K562 (cell line): Measurements from ENCODE around the gene ETNK1. TPM values are rescaled to one million over a fixed set of nuclear protein-coding genes. Genes with fewer than 3 reads are reported as not detected.

Source experiments
- ATAC-seq: fragments of 200-7000 bp; cut with Tn5 transposase; 3 replicates; pipeline ENCODE4 v1.9.1; 2020; ENCODE audit warnings: moderate library complexity
- BruUV-seq: library from RNA; stranded (reverse); fragments of 400-500 nt; replicated peaks from 2 replicates; lab custom pipeline; 2021; lab: Mats Ljungman, UMichigan
- CTCF ChIA-PET: fragments of 300-600 bp; formaldehyde crosslinking; extraction: SDS; loops from one replicate; lab custom pipeline; 2021; ENCODE audit warnings: low intra/inter-chr PET ratio; lab: Yijun Ruan, JAX
- POLR2A ChIA-PET: fragments of 300-600, 350-650 bp; sonication (Branson Sonifier 250); formaldehyde crosslinking; extraction: SDS; loops from one replicate; lab custom pipeline; 2021; ENCODE audit warnings: antibody characterized with exemption, inconsistent platforms; lab: Yijun Ruan, JAX
- DNase-seq, 4 experiments: peaks; one replicate each; pipeline versions ENCODE4 v3.0.0 to v3.0.0-alpha.2; 2011 to 2018; ENCODE audit warnings: low spot score in 3 of 4, mixed read lengths in 3 of 4; ENCODE audit errors: extremely low read depth in 1 of 4
- FAIRE-seq: peaks from 2 replicates; lab custom pipeline; 2011; peaks lifted over from hg19 to GRCh38; lab: Jason Lieb, UNC
- H2AFZ ChIP-seq: 2 replicates; pipeline ENCODE4 v1.6.0; 2011; ENCODE audit warnings: low read depth, low read length, control low read depth, inconsistent platforms
- H3K27ac ChIP-seq: fragments of 200-600 bp; 3 replicates; pipeline ENCODE4 v1.8.0; 2011; ENCODE audit warnings: low read depth, mild to moderate bottlenecking, control low read depth, inconsistent platforms, low read length, moderate library complexity, mixed read lengths; ENCODE audit errors: extremely low read depth
- H3K27me3 ChIP-seq, 2 experiments: fragments of 300-600 bp in 1 of 2; 2 replicates in 1 of 2; 3 replicates in 1 of 2; pipeline versions ENCODE4 v1.6.0 to v1.8.0; 2011; ENCODE audit warnings: inconsistent platforms in 2 of 2, low read length in 2 of 2, mild to moderate bottlenecking in 1 of 2, mixed read lengths in 1 of 2, moderate library complexity in 1 of 2; ENCODE audit not compliant: control insufficient read depth in 2 of 2, insufficient read depth in 2 of 2
- H3K36me3 ChIP-seq: fragments of 300-600 bp; 3 replicates; pipeline ENCODE4 v1.8.0; 2011; ENCODE audit warnings: mild to moderate bottlenecking, low read length, inconsistent platforms; ENCODE audit not compliant: control insufficient read depth, insufficient read depth
- H3K4me1 ChIP-seq, 2 experiments: fragments of 200-600 bp in 1 of 2; replicated peaks in 1 of 2; 2 replicates in 1 of 2; 3 replicates in 1 of 2; pipeline versions ENCODE4 v1.5.1 to v1.8.0; 2011; ENCODE audit warnings: inconsistent platforms in 2 of 2, low read length in 2 of 2, mild to moderate bottlenecking in 1 of 2, mixed read lengths in 1 of 2, moderate library complexity in 1 of 2; ENCODE audit not compliant: control insufficient read depth in 2 of 2, insufficient read depth in 2 of 2
- H3K4me2 ChIP-seq: 2 replicates; pipeline ENCODE4 v1.6.1; 2011; ENCODE audit warnings: low read length, control low read depth, inconsistent platforms, mixed read lengths; ENCODE audit not compliant: insufficient read depth
- H3K4me3 ChIP-seq: fragments of 200-600 bp; sonication (generic), shearing (Covaris generic); 2 replicates; pipeline ENCODE4 v1.5.1; 2016; ENCODE audit warnings: control low read depth, inconsistent platforms
- H3K79me2 ChIP-seq: fragments of 200-600 bp; 3 replicates; pipeline ENCODE4 v1.8.0; 2011; ENCODE audit warnings: low read length, inconsistent platforms; ENCODE audit not compliant: control insufficient read depth, insufficient read depth
- H3K9ac ChIP-seq, 2 experiments: 2 replicates each; pipeline versions ENCODE4 v1.6.0 to v1.6.1; 2011; ENCODE audit warnings: low read depth in 2 of 2, low read length in 2 of 2, control low read depth in 1 of 2, inconsistent platforms in 1 of 2, mild to moderate bottlenecking in 1 of 2, mixed read lengths in 1 of 2; ENCODE audit not compliant: insufficient read depth in 1 of 2
- H3K9me1 ChIP-seq: one replicate; pipeline ENCODE4 v1.6.0; 2011; ENCODE audit warnings: inconsistent platforms, mild to moderate bottlenecking, low read length, moderate library complexity; ENCODE audit not compliant: control insufficient read depth, insufficient read depth
- H3K9me3 ChIP-seq: replicated peaks from 2 replicates; pipeline ENCODE4 v1.5.1; 2011; ENCODE audit warnings: low read depth, low read length, inconsistent platforms; ENCODE audit not compliant: control insufficient read depth, insufficient read depth
- H4K20me1 ChIP-seq: replicated peaks from 2 replicates; pipeline ENCODE4 v1.6.1; 2011; ENCODE audit warnings: low read length, inconsistent platforms, mixed read lengths; ENCODE audit not compliant: control insufficient read depth, insufficient read depth
- ASH1L ChIP-seq: fragments of 450-650 bp; IDR thresholded peaks from 2 replicates; pipeline ENCODE4 v1.6.1; 2018; ENCODE audit warnings: borderline replicate concordance, mild to moderate bottlenecking, low read depth; ENCODE audit not compliant: partially characterized antibody
- KAT8 ChIP-seq: fragments of 450-650 bp; IDR thresholded peaks from 2 replicates; pipeline ENCODE4 v1.6.1; 2016; ENCODE audit warnings: low read depth, mild to moderate bottlenecking
- SIRT6 ChIP-seq: IDR thresholded peaks from one replicate; pipeline ENCODE4 v1.6.1; 2012; ENCODE audit warnings: low read depth, mild to moderate bottlenecking, control low read depth, inconsistent platforms, low read length, moderate library complexity
- ZNF146 ChIP-seq: IDR thresholded peaks from one replicate; pipeline ENCODE4 v1.6.1; 2018; ENCODE audit warnings: missing compliant biosample characterization; ENCODE audit not compliant: unreplicated experiment
- ZNF354B ChIP-seq: fragments of 250-450 bp; sonication (Bioruptor Pico); IDR thresholded peaks from 2 replicates; pipeline ENCODE4 v1.4.0; 2020
- WGBS: fragments of 100-300 bp; shearing (Covaris generic); methylation state at CpG from one replicate; pipeline ENCODE4 v1.1.6; 2016; ENCODE audit warnings: low coverage, mixed read lengths; ENCODE audit not compliant: insufficient coverage; ENCODE audit errors: missing lambda C conversion rate; 5-methylcytosine and 5-hydroxymethylcytosine counted together
- in situ Hi-C: fragments of 300-500 bp; cut with MboI; formaldehyde crosslinking; loops from 4 replicates; pipeline ENCODE4 v1.15.0; 2018; ENCODE audit warnings: inconsistent platforms, mixed read lengths
- intact Hi-C: fragments of 100-400 bp; cut with micrococcal nuclease; formaldehyde crosslinking; loops from 2 replicates; pipeline ENCODE4 v1.14.2; 2022
- polyA plus RNA-seq, 8 experiments: library from polyadenylated mRNA; depleted of rRNA in 4 of 8; stranded (reverse) in 5 of 8; unstranded in 3 of 8; fragments of >200 nt; fragmentation: Nextera tagmentation in 2 of 8; fragmentation: Illumina TruSeq in 1 of 8; extraction: Ambion mirVana in 2 of 8; extraction: Trizol in 1 of 8; gene quantifications; 2 replicates each; pipeline versions ENCODE4 v1.2.1 to v1.2.3, GENCODE V29; 2011 to 2014; ENCODE audit warnings: inconsistent platforms in 1 of 8, missing spikeins in 1 of 8
- total RNA-seq, 7 experiments: library from RNA; depleted of rRNA in 6 of 7; stranded (reverse); fragments of >200 nt in 6 of 7; fragmentation: Illumina TruSeq in 2 of 7; extraction: Trizol in 2 of 7; gene quantifications; 2 replicates each; pipeline versions ENCODE4 v1.2.1 to v1.2.3, GENCODE V29; 2011 to 2021; ENCODE audit warnings: low replicate concordance in 1 of 7
- TF ChIP-seq, protein P1 (sequence below), 2 experiments: fragments of 200-800 bp in 1 of 2; sonication (Bioruptor generic) in 1 of 2; sonication (generic) in 1 of 2; formaldehyde crosslinking in 1 of 2; IDR thresholded peaks in 1 of 2; conservative IDR thresholded peaks in 1 of 2; 2 replicates each; pipeline versions ENCODE4 v1.5.0 to v1.6.1; 2016 to 2020; ENCODE audit warnings: missing compliant biosample characterization in 1 of 2, missing genetic modification characterization in 1 of 2, missing genetic modification reagents in 1 of 2
- TF ChIP-seq, protein P2 (sequence below): fragments of 200-400 bp; formaldehyde crosslinking; IDR thresholded peaks from 2 replicates; pipeline ENCODE4 v1.6.1; 2017; ENCODE audit warnings: mild to moderate bottlenecking, low read depth, low read length, moderate library complexity
- TF ChIP-seq, protein P3 (sequence below): fragments of 450-650 bp; formaldehyde crosslinking; IDR thresholded peaks from 2 replicates; pipeline ENCODE4 v1.4.0; 2020; ENCODE audit warnings: mild to moderate bottlenecking, moderate library complexity

Gene ETNK1
- total and polyA plus RNA-seq, 9 of the 15 experiments (the other 6 are each of a cell fraction or from before 2014, with no cell fraction given) = 10.0 to 70.5 (median 36.0) TPM

DNA sequence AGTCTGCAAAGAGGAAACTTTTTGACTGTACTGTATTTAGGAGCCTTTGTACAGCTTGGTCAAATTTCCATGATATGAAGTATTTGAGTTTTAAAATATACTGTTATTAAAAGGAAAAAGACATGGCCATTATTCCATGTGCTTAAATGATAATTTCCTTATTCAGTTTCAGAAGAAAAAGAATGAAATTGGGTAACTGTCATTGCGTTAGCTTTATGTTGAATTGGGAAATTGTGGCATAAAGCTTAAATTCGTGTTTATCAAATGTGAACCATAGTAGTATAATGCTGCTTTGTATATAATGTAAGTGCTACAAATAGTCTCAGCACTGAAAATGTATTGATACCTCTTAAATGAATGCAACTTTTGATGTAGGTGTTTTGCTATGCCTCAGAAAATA lies 64.9 kb downstream of the ETNK1 start:
- H2AFZ ChIP-seq = no peak overlapping the region
- H4K20me1 ChIP-seq = no peaks in the 10 kb centered on the region
- TF ChIP-seq ASH1L (no peak), SIRT6 (no peak), ZNF146 (no peak), ZNF354B (CRISPR knock-in tag) (no peak), KAT8 (no peak)
- TF ChIP-seq, protein P1, sequence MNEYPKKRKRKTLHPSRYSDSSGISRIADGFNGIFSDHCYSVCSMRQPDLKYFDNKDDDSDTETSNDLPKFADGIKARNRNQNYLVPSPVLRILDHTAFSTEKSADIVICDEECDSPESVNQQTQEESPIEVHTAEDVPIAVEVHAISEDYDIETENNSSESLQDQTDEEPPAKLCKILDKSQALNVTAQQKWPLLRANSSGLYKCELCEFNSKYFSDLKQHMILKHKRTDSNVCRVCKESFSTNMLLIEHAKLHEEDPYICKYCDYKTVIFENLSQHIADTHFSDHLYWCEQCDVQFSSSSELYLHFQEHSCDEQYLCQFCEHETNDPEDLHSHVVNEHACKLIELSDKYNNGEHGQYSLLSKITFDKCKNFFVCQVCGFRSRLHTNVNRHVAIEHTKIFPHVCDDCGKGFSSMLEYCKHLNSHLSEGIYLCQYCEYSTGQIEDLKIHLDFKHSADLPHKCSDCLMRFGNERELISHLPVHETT (CRISPR knock-in tag; conservative IDR thresholded peaks at IDR 0.05 in 1 of 2, IDR thresholded peaks at IDR 0.05 in 1 of 2) = no peak
- TF ChIP-seq, protein P2, sequence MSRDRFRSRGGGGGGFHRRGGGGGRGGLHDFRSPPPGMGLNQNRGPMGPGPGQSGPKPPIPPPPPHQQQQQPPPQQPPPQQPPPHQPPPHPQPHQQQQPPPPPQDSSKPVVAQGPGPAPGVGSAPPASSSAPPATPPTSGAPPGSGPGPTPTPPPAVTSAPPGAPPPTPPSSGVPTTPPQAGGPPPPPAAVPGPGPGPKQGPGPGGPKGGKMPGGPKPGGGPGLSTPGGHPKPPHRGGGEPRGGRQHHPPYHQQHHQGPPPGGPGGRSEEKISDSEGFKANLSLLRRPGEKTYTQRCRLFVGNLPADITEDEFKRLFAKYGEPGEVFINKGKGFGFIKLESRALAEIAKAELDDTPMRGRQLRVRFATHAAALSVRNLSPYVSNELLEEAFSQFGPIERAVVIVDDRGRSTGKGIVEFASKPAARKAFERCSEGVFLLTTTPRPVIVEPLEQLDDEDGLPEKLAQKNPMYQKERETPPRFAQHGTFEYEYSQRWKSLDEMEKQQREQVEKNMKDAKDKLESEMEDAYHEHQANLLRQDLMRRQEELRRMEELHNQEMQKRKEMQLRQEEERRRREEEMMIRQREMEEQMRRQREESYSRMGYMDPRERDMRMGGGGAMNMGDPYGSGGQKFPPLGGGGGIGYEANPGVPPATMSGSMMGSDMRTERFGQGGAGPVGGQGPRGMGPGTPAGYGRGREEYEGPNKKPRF = no peak
- TF ChIP-seq, protein P3, sequence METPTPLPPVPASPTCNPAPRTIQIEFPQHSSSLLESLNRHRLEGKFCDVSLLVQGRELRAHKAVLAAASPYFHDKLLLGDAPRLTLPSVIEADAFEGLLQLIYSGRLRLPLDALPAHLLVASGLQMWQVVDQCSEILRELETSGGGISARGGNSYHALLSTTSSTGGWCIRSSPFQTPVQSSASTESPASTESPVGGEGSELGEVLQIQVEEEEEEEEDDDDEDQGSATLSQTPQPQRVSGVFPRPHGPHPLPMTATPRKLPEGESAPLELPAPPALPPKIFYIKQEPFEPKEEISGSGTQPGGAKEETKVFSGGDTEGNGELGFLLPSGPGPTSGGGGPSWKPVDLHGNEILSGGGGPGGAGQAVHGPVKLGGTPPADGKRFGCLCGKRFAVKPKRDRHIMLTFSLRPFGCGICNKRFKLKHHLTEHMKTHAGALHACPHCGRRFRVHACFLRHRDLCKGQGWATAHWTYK (CRISPR knock-in tag) = no peak
- TF ChIP-seq, all 486 proteins: peak for 0
- WGBS = 80% methylated on average over 2 of the region's 2 CpGs
- Histone ChIP-seq H3K36me3 (peaks cover 26% of the 10 kb centered on the region), H3K9ac (no peak overlapping the region), H3K9me1 (no peaks in the 10 kb centered on the region), H3K27me3 (no peaks in the 10 kb centered on the region), H3K27ac (no peak overlapping the region), H3K4me1 (no peaks in the 10 kb centered on the region), H3K79me2 (no peaks in the 10 kb centered on the region), H3K4me3 (no peak overlapping the region), H3K4me2 (no peak overlapping the region), H3K9me3 (no peaks in the 10 kb centered on the region; the same call in 1 of the 2 replicates)
- FAIRE-seq = no peak
- no TSS peak for BruUV-seq
- ChIA-PET CTCF (no interaction called here), POLR2A (no interaction called here)
- no peak for ATAC-seq
- no peak for DNase-seq
- in situ Hi-C loops (no loop called here), intact Hi-C loops (loop anchor here (10.0 kb wide), 1 partner anchor 165 kb away; no protein-coding TSS in a partner anchor)
